ENCODE data around the gene TEX14.

TEX14 gene

DNA sequence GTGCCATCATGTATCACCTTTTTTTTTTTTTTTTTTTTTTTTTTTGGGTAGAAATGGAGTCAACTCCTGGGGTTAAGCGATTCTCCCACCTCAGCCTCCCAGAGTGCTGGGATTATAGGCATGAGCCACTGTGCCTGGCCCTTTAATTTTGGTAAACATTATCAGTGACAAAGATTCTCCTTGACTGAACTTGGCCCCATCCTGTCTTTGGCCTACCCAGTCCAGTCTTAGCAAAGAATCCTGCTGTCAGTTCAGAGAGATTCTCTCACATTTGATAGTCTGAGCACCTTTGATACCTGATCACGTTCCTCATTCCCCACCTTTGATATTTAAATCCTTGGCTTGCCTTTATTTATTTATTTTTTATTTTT lies 12.1 kb upstream of the TEX14 start:
- 82 to 86% methylated on average over 1 to 2 of the region's 2 CpGs for WGBS, 2 experiments
- H3K27ac ChIP-seq (ENCODE audit: insufficient read depth, low read depth, low read length, poor library complexity, severe bottlenecking), result no peak overlapping the region
- H3K36me3 ChIP-seq (ENCODE audit: control insufficient read depth, insufficient read depth, low read length), result no peaks in the 10 kb centered on the region
- H3K4me3 ChIP-seq (ENCODE audit: insufficient read depth, low read depth, low read length), result no peak overlapping the region
- no peaks in the 10 kb centered on the region for H3K9me3 ChIP-seq (ENCODE audit: control insufficient read depth, low read length)
- no peaks in the 10 kb centered on the region for H3K27me3 ChIP-seq (ENCODE audit: control insufficient read depth, insufficient read depth, low read length, poor library complexity, severe bottlenecking)
- no peaks in the 10 kb centered on the region for H3K4me1 ChIP-seq (ENCODE audit: control insufficient read depth, insufficient read depth, low read length)

DNA sequence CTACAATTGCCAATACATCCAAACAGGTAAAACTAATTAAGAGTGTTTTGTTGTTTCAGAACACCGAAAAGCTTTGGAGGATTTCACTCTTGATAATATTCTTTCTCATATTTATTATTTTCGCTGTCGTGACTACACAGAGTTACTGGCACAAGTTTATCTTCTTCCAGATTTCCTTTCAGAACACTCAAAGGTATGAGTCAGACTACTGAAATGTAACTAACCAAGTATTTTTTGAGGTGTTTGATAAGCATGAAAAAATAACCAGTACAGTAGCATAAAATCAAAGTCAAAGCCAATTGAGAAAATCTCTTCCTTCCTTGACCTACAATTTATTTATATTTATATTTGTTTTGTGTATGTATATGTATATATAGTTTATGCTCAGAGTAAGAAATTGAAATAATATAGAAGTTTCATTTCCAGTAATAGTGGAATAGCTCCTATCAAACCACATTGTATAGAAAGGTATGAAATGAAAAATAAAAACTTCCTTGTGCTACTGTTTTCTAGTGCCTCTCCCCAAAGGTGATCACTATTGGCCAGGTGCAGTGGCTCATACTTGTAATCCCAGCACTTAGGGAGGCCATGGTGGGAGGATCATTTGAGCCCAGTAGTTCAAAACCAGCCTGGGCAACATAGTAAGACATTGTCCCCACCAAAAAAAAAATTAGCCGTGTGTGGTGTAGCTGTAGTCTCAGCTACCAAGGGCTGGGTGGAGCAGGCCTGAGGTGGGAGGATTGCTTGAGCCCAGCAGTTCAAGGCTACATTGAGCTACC lies 11.5 kb upstream of the TEX14 start:
- Histone ChIP-seq H3K4me3 (ENCODE audit: insufficient read depth, low read depth, low read length) (no peak overlapping the region), H3K27ac (ENCODE audit: insufficient read depth, low read depth, low read length, poor library complexity, severe bottlenecking) (no peak overlapping the region), H3K4me1 (ENCODE audit: control insufficient read depth, insufficient read depth, low read length) (no peaks in the 10 kb centered on the region), H3K27me3 (ENCODE audit: control insufficient read depth, insufficient read depth, low read length, poor library complexity, severe bottlenecking) (no peaks in the 10 kb centered on the region), H3K9me3 (ENCODE audit: control insufficient read depth, low read length) (no peaks in the 10 kb centered on the region), H3K36me3 (ENCODE audit: control insufficient read depth, insufficient read depth, low read length) (no peaks in the 10 kb centered on the region)
- 94 to 95% methylated on average over 4 of the region's 4 CpGs for WGBS, 2 experiments

DNA sequence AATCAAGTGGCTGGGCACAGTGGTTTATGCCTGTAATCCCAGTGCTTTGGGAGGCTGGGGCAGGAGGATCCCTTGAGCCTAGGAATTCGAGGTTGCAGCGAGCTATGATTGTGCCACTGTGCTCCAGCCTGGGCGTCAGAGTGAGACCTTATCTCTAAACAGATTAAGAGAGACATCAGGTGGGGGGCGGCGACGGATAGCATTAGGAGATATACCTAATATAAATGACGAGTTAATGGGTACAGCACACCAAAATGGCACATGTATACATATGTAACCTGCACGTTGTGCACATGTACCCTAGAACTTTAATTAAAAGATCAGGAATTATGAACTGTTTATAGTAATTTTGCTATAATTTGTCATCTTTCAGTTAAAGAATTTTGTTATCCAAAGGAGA lies 10.9 kb upstream of the TEX14 start:
- Histone ChIP-seq H3K27ac (ENCODE audit: insufficient read depth, low read depth, low read length, poor library complexity, severe bottlenecking) (no peak overlapping the region), H3K9me3 (ENCODE audit: control insufficient read depth, low read length) (no peaks in the 10 kb centered on the region), H3K4me1 (ENCODE audit: control insufficient read depth, insufficient read depth, low read length) (no peaks in the 10 kb centered on the region), H3K4me3 (ENCODE audit: insufficient read depth, low read depth, low read length) (no peak overlapping the region), H3K27me3 (ENCODE audit: control insufficient read depth, insufficient read depth, low read length, poor library complexity, severe bottlenecking) (no peaks in the 10 kb centered on the region), H3K36me3 (ENCODE audit: control insufficient read depth, insufficient read depth, low read length) (no peaks in the 10 kb centered on the region)
- WGBS, 2 experiments, result 88 to 97% methylated on average over 8 of the region's 8 CpGs

DNA sequence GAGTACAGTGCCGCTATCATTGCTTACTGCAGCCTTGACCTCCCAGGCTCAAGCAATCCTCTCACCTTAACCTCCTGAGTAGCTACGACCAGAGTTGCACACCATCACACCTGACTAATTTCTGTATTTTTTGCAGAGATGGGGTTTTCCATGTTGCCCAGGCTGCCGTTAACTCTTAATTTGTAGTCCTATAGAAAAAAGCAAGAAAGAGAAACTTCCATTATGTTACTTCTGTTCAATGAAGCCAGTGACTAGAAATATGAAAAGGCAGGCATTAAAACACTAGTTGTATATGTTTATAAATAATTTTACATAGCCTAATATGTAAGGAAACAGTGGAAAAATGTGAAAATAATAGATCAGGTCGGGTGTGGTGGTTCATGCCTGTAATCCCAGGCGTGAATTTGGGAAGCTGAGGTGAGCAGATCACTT lies 10.2 kb upstream of the TEX14 start:
- no peak overlapping the region for H3K4me3 ChIP-seq (ENCODE audit: insufficient read depth, low read depth, low read length)
- H3K27ac ChIP-seq (ENCODE audit: insufficient read depth, low read depth, low read length, poor library complexity, severe bottlenecking), result no peak overlapping the region
- 87 to 93% methylated on average over 5 of the region's 5 CpGs for WGBS, 2 experiments
- H3K9me3 ChIP-seq (ENCODE audit: control insufficient read depth, low read length), result no peaks in the 10 kb centered on the region
- no peaks in the 10 kb centered on the region for H3K36me3 ChIP-seq (ENCODE audit: control insufficient read depth, insufficient read depth, low read length)
- H3K27me3 ChIP-seq (ENCODE audit: control insufficient read depth, insufficient read depth, low read length, poor library complexity, severe bottlenecking), result no peaks in the 10 kb centered on the region
- H3K4me1 ChIP-seq (ENCODE audit: control insufficient read depth, insufficient read depth, low read length), result no peaks in the 10 kb centered on the region

DNA sequence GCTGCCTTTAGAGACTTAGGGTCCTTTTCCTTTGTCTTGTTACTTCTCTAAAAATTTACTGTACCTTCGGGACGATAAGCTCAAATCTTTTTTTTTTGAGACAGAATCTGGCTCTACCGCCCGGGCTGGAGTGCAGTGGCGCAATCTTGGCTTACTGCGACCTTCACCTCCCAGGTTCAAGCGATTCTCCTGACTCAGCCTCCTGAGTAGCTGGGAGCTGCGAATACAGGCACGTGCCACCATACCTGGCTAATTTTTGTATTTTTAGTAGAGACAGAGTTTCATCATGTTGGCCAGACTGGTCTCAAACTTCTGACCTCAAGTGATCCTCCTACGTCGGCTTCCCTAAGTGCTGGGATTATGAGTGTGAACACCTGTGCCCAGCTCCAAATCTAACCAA lies 7.9 kb upstream of the TEX14 start:
- no peak overlapping the region for H3K4me3 ChIP-seq (ENCODE audit: insufficient read depth, low read depth, low read length)
- no peaks in the 10 kb centered on the region for H3K9me3 ChIP-seq (ENCODE audit: control insufficient read depth, low read length)
- H3K36me3 ChIP-seq (ENCODE audit: control insufficient read depth, insufficient read depth, low read length), result no peaks in the 10 kb centered on the region
- H3K27me3 ChIP-seq (ENCODE audit: control insufficient read depth, insufficient read depth, low read length, poor library complexity, severe bottlenecking), result no peaks in the 10 kb centered on the region
- H3K4me1 ChIP-seq (ENCODE audit: control insufficient read depth, insufficient read depth, low read length), result no peaks in the 10 kb centered on the region
- 93 to 94% methylated on average over 11 of the region's 11 CpGs for WGBS, 2 experiments
- H3K27ac ChIP-seq (ENCODE audit: insufficient read depth, low read depth, low read length, poor library complexity, severe bottlenecking), result no peak overlapping the region

DNA sequence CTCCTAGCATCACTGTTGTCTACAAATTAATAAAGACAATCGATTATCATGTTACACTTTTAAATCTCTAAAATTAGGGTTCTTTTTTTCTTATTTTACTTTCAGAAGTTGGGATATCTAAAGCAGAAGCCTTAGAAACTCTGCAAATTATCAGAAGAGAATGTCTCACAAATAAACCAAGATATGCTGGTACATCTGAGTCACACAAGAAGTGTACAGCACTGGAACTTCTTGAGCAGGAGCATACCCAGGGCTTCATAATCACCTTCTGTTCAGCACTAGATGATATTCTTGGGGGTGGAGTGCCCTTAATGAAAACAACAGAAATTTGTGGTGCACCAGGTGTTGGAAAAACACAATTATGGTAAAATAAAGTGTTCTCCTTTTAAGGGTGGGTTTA lies 3.0 kb upstream of the TEX14 start:
- Histone ChIP-seq H3K27me3 (ENCODE audit: control insufficient read depth, insufficient read depth, low read length, poor library complexity, severe bottlenecking) (no peaks in the 10 kb centered on the region), H3K4me3 (ENCODE audit: insufficient read depth, low read depth, low read length) (no peak overlapping the region), H3K36me3 (ENCODE audit: control insufficient read depth, insufficient read depth, low read length) (no peaks in the 10 kb centered on the region), H3K4me1 (ENCODE audit: control insufficient read depth, insufficient read depth, low read length) (peaks cover 3% of the 10 kb centered on the region), H3K9me3 (ENCODE audit: control insufficient read depth, low read length) (no peaks in the 10 kb centered on the region), H3K27ac (ENCODE audit: insufficient read depth, low read depth, low read length, poor library complexity, severe bottlenecking) (no peak overlapping the region)
- WGBS, 2 experiments, result 83% methylated on average over 1 of the region's 1 CpG; no CpG with 5 or more reads in 1 of the 2 experiments

DNA sequence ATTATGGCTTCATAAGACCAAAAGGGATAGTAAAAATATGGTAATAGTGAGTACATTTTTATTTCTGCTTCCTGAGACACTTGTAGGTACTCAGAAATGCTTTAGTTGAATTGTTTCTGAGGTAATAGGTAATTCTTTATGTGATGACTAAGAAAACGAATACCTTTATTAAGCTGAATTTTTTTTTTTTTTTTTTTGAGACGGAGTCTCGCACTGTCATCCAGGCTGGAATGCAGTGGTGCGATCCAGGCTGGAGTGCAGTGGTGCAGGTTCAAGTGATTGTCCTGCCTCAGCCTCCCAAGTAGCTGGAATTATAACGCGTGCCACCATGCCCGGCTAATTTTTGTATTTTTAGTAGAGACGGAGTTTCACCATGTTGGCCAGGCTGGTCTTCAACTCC lies 2.5 kb upstream of the TEX14 start:
- H3K36me3 ChIP-seq (ENCODE audit: control insufficient read depth, insufficient read depth, low read length), result no peaks in the 10 kb centered on the region
- no peak overlapping the region for H3K27ac ChIP-seq (ENCODE audit: insufficient read depth, low read depth, low read length, poor library complexity, severe bottlenecking)
- no peak overlapping the region for H3K4me3 ChIP-seq (ENCODE audit: insufficient read depth, low read depth, low read length)
- peaks cover 3% of the 10 kb centered on the region for H3K4me1 ChIP-seq (ENCODE audit: control insufficient read depth, insufficient read depth, low read length)
- H3K27me3 ChIP-seq (ENCODE audit: control insufficient read depth, insufficient read depth, low read length, poor library complexity, severe bottlenecking), result no peaks in the 10 kb centered on the region
- no peaks in the 10 kb centered on the region for H3K9me3 ChIP-seq (ENCODE audit: control insufficient read depth, low read length)
- 93 to 98% methylated on average over 8 of the region's 8 CpGs for WGBS, 2 experiments

DNA sequence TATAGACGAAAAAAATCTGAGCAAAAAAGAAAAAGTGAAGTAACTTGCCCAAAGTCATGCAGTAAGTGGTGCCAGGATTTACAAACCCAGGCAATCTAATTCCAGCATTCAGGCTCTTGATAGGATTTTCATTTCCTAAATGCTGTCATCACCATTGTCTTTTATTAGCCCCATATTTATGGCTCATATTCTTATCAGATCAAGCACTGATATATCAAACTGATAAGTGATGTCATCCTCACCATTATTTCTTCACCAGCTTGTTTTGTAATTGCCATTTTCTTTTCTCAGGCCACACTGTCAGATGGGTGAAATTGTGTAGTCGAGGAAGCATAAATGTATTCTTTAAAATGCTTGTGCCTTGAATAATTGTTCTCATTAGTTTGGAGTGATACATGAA lies 1.9 kb upstream of the TEX14 start:
- WGBS, 2 experiments, result 86 to 94% methylated on average over 2 of the region's 2 CpGs
- H3K27me3 ChIP-seq (ENCODE audit: control insufficient read depth, insufficient read depth, low read length, poor library complexity, severe bottlenecking), result no peaks in the 10 kb centered on the region
- H3K4me1 ChIP-seq (ENCODE audit: control insufficient read depth, insufficient read depth, low read length), result peaks cover 3% of the 10 kb centered on the region
- H3K9me3 ChIP-seq (ENCODE audit: control insufficient read depth, low read length), result no peaks in the 10 kb centered on the region
- no peaks in the 10 kb centered on the region for H3K36me3 ChIP-seq (ENCODE audit: control insufficient read depth, insufficient read depth, low read length)
- H3K4me3 ChIP-seq (ENCODE audit: insufficient read depth, low read depth, low read length), result no peak overlapping the region
- no peak overlapping the region for H3K27ac ChIP-seq (ENCODE audit: insufficient read depth, low read depth, low read length, poor library complexity, severe bottlenecking)

DNA sequence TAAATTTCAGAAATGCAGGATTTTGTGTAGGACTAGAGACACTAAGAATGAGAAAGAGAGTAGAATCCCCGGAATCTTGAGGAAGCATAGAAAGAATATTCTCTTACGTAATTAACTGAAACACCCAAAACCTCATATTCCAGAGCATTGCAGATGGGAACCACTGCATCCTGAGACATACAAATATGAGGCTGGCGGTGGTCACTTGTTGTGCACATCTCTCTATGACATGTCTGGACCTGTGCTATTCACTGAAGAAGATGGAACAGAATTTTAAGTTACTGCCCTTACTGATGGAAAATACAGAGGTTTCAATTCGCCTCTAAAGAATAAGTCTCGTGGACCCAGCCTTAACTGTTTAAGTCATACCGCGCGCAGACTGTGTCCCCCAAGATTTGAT lies 1.4 kb upstream of the TEX14 start:
- peaks cover 3% of the 10 kb centered on the region for H3K4me1 ChIP-seq (ENCODE audit: control insufficient read depth, insufficient read depth, low read length)
- no peaks in the 10 kb centered on the region for H3K27me3 ChIP-seq (ENCODE audit: control insufficient read depth, insufficient read depth, low read length, poor library complexity, severe bottlenecking)
- H3K9me3 ChIP-seq (ENCODE audit: control insufficient read depth, low read length), result no peaks in the 10 kb centered on the region
- H3K4me3 ChIP-seq (ENCODE audit: insufficient read depth, low read depth, low read length), result peak overlapping the region; percentile 61
- 89 to 93% methylated on average over 8 of the region's 8 CpGs for WGBS, 2 experiments
- no peak overlapping the region for H3K27ac ChIP-seq (ENCODE audit: insufficient read depth, low read depth, low read length, poor library complexity, severe bottlenecking)
- H3K36me3 ChIP-seq (ENCODE audit: control insufficient read depth, insufficient read depth, low read length), result no peaks in the 10 kb centered on the region

DNA sequence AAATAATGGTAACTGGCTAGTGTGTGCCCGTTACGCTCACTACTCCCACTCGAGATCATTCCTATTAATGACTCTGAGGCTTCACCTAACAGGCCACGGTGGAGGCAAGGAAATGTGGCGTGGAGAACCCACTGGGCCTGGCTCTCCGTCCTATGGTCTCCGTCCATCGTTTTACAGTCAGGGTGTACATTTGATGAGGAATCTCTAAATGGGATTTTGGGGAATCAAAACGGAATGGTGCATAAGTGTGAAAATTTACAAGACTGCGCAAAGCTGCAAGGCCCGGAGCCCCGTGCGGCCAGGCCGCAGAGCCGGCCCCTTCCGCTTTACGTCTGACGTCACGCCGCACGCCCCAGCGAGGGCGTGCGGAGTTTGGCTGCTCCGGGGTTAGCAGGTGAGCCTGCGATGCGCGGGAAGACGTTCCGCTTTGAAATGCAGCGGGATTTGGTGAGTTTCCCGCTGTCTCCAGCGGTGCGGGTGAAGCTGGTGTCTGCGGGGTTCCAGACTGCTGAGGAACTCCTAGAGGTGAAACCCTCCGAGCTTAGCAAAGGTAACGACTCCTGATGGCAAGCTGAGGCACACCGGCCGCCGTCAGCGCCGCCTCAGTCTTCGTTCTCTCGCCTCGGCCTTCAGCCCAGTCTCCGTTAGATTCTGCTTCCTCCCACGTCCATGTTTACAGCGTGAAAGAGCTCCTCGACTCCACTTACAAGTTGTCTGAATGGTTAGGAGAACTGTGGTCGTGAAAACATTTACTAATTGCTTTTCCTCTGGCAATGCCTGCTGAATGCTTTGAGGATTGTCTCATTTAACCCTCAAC lies 602 bp upstream of the TEX14 start, which contains the start of gene RAD51C:
TSS of gene RAD51C (plus strand) at position 364 of the 817 bp plus-strand sequence. CDS start at position 406, 42 bp downstream.
- Histone ChIP-seq H3K27me3 (ENCODE audit: control insufficient read depth, insufficient read depth, low read length, poor library complexity, severe bottlenecking) (no peaks in the 10 kb centered on the region), H3K27ac (ENCODE audit: insufficient read depth, low read depth, low read length, poor library complexity, severe bottlenecking) (peak within 1 kb of the TSS; percentile 55)
- 26 to 28% methylated on average over 50 of the region's 50 CpGs for WGBS, 2 experiments

More for the DNA sequence above, 602 bp upstream of the TEX14 start, which contains the start of gene RAD51C:
- Histone ChIP-seq H3K4me3 (ENCODE audit: insufficient read depth, low read depth, low read length) (peak within 1 kb of the TSS; percentile 61), H3K4me1 (ENCODE audit: control insufficient read depth, insufficient read depth, low read length) (peaks cover 3% of the 10 kb centered on the region), H3K36me3 (ENCODE audit: control insufficient read depth, insufficient read depth, low read length) (no peaks in the 10 kb centered on the region), H3K9me3 (ENCODE audit: control insufficient read depth, low read length) (no peaks in the 10 kb centered on the region)

Measured in ectodermal cell (in vitro differentiated cells).